GM21390 (cell line): ENCODE measurements around the gene SLC38A1.
A peak's percentile ranks its signal among the peaks of the same experiment; 100 is the strongest.
"Not testable (repeated sequence)": the region's sequence is repeated elsewhere in the genome, so short reads cannot be mapped to it uniquely, and the experiment has no call there.

ENCODE experiments used
- ATAC-seq: cut with Tn5 transposase; IDR thresholded peaks from one replicate; pipeline ENCODE4 v1.9.1; 2021; ENCODE audit not compliant: unreplicated experiment

Gene SLC38A1

GRCh38 chr12:46209170-46209569, 59.7 kb downstream of the SLC38A1 start:
- no peak for ATAC-seq

GRCh38 chr12:46208370-46208769, 60.5 kb downstream of the SLC38A1 start:
- no peak for ATAC-seq

GRCh38 chr12:46207644-46208043, 61.2 kb downstream of the SLC38A1 start:
- ATAC-seq = no peak

- ATAC-seq = no peak
These were observed 62.4 kb downstream of the SLC38A1 start for GRCh38 chr12:46206471-46206870.

DNA sequence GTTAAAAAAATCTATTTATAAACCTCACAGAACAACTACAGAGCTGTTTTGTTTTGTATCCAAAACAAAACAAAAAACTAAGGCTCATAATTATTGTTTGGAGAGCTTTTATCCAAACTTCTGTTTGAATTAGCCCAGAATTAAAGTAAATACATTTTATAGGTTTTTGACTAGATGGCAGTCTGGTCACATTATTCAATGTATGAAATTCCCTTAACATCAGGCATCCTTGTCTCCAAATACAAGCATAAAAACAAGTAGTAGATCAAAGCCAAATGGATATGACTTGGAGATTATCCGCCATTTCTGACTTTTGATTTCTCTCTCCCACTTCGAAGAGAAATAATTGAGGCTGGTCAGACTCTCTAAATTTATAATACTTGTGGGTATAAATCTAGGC, 63.5 kb downstream of the SLC38A1 start:
- ATAC-seq = no peak

DNA sequence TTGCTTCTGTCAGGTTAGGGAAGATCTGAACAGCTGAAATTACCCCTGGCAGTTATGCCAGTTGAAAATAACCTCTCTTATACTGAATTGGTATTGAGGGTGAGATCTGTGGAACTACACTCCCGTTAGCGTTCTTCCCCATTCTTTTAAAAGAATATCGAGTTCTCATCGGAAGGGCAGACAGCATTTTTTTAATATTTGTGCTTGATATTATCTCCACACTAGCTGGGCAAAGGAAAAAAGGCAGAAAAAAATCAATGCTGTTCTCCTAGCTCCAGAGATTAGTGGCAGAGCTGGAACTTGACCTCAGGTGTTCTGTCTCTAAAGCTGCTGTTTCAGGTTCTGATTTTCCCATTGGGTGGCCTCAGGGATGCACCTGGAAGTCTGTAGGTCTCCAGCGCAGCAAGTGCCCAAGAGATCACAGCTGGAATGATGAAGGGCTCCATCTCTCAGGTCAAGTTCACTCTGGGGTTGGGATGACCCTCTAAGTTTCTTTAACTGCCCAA, 67.5 kb downstream of the SLC38A1 start:
- no peak for ATAC-seq

- no peak for ATAC-seq
These were observed 68.3 kb downstream of the SLC38A1 start for GRCh38 chr12:46200551-46200950.

DNA sequence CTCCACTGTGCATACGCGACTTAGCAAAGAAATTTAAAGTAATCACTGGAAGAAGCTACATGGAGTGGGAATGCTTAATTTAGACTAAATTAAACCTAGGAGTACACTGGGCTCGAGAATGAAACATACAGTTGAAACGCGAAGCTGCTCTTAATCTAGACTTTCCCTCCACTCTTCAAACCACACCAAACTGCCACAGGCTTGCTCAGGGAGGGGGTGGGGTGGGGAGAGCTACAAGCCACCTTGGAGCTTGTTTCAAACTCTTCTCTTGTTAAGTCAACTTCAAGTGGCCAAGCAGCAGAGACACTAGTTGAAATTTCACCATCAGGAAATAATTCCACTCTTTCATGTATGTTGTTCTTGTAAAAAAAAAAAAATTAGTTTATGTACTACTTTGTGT, 69.9 kb downstream of the SLC38A1 start:
- ATAC-seq = no peak

- ATAC-seq = no peak
These were observed 71.0 kb downstream of the SLC38A1 start for GRCh38 chr12:46197883-46198282.

DNA sequence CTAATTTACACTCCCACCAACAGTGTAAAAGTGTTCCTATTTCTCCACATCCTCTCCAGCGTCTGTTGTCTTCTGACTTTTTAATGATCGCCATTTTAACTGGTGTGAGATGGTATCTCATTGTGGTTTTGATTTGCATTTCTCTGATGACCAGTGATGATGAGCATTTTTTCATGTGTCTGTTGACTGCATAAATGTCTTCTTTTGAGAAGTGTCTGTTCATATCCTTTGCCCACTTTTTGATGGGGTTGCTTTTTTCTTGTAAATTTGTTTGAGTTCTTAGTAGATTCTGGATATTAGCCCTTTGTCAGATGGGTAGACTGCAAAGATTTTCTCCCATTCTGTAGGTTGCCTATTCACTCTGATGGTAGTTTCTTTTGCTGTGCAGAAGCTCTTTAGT, 78.3 kb downstream of the SLC38A1 start:
- not testable (repeated sequence) for ATAC-seq

- ATAC-seq = no peak
These were observed 80.7 kb downstream of the SLC38A1 start for GRCh38 chr12:46188170-46188569.

- ATAC-seq = no peak
These were observed 81.8 kb downstream of the SLC38A1 start for GRCh38 chr12:46187023-46187422.

DNA sequence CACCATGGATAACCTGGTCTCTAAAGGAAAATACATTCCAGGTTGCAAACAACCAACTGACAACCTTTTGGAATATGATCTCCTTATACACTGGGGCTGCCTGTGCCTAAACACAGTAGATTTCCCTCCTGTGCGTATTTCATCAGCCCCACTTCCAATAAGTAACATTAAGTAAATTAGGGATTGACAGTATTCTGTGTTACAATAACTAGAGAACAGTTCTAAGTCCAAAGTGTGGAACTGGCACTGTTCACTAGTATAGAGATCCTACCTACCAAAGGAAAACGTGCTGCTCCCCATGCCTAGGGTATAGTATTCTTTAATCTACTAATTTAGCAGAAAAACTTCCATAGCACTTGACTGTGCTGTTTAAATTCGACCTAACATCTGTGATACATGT, 82.8 kb downstream of the SLC38A1 start:
- ATAC-seq = no peak

GRCh38 chr12:46185686-46186085, 83.2 kb downstream of the SLC38A1 start:
- no peak for ATAC-seq

- no peak for ATAC-seq
These were observed 83.8 kb downstream of the SLC38A1 start for GRCh38 chr12:46184798-46185595.

DNA sequence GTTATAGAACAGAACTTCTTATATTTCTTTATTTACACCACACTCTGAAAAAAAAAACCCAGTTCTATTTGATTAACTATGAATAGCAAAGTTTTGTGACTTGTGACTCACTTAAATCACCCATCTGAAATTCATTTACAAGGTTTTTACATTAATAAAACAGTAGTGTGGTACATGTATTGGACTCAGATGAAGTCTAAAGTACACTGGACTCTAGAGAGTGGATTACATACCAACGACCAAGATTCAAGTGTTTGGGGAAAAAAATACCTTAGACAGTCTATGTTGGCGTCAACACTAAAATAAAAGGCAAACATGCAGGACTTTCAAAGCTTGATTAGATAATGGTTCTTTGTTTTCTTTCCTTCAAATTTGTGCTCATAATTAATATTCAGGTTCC, 85.7 kb downstream of the SLC38A1 start:
- ATAC-seq = no peak

DNA sequence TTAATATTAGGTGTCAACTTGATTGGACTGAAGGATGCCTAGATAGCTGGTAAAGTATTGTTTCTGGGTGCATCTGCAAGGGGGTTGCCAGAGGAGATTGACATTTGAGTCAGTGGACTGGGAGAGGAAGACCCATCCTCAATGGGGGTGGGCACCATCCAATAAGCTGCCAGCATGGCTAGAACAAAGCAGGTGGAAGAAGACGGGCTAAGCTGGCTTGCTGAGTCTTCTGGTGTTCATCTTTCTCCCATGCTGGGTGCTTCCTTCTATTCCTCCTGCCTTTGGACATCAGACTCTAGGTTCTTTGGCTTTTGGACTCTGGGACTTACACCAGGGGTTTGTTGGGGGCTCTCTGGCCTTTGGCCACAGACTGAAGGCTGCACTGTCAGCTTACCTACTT, 87.4 kb downstream of the SLC38A1 start:
- ATAC-seq = no peak

DNA sequence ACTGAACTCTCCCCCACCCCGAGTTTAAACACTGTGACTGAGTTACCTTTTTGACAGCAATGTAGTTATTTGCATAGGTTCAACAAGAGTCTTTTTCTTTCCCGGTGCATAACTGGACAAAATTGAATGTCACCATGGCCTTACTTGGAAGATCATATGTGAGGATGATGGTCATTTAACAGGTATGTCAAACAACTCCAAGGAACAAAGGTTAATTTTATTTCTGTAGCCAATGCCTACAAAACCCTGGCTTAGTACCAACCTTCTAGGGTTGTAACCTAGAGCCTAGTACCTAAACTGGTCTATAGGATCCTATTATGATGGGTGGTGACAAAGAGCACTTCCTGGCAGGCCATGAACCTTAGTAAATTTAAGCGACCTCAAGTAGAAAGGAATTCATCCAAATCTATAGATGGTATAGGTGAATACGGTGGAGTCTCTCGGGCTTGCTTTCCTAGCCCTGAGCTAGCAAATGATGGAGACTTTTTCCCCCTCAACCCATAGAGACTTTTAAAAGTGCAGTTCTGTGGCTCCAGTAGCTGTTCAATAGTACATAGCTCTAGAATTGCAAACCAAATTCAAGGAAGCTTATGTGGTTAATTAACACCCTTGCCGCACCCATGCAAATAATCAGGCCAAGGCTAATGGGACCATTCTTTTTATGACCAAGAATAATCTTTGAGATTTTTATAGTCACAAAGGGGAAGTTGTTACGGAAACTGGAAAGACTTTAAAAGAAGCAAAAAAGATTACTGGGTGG, 89.0 kb downstream of the SLC38A1 start:
- ATAC-seq = peak; percentile 57

- ATAC-seq = no peak
These were observed 90.8 kb downstream of the SLC38A1 start for GRCh38 chr12:46177837-46178608.

GRCh38 chr12:46177025-46177424, 91.8 kb downstream of the SLC38A1 start:
- no peak for ATAC-seq

DNA sequence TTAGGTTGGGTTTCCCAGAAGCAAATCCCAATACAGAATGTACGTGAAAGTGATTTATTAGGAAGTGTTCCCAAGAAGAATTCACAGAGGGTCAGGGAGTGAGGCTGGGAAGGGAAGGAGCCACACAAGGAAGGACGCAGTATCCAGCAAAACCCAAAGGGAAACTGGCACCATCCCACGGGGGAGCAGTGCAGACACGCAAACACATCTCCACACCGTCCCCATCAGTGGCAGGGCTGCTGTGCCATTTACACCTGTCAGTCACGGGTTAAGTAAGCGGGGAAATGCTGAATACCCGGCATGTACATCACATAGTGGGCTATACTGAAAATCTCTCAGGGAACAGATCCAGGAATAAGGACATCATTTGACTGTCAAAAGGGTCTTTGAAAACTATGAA, 93.9 kb downstream of the SLC38A1 start:
- ATAC-seq = no peak
